Measurements from ENCODE around the gene CSNK1D.

CSNK1D gene

GRCh38 chr17:82241926-82242697, 31.4 kb downstream of the CSNK1D start:
- Histone ChIP-seq H3K36me3 (ENCODE audit: control insufficient read depth in 1 of 2, insufficient read depth in 2 of 2, low read length in 2 of 2) (peaks cover 89 to 94% of the 10 kb centered on the region in 2 experiments), H3K4ac (ENCODE audit: low read depth, low read length) (no peak overlapping the region)

DNA sequence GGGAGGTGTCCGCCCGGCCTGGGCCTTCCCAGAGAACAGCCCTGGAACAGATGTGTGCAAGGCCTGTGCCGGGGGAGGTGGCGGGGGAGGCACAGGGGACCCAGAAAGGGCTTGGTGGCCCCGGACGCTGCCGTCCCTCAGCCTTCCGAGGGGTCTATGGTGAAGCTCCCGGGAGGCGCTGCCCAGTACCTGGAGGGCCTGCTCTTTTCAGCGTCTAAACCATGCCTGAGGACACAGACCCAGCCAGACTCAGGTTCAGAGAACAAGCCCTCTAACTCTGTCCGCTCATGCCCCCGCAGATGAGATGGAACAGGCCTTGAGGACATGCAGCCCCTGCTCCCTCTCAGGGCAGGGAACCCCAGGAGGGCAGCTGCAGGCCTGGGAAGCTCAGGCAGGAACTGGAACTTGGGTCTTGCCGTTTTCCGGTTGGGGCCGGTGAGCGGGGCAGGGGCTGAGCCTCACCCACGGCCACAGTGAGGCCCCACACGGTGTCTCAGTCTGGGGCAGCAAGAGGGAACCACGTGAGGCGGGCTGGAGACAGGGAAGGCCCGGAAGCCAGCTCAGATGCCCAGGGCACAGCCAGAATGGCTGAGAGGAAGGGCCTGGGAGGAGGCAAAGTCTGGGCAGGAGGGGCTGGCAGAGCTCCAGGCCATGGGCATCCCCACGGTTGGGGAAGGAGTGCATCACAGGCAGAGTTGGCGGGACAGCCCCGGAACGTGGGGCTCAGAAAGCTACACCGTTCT, 32.1 kb downstream of the CSNK1D start:
- Histone ChIP-seq H3K9me3 (ENCODE audit: insufficient read depth, low read depth, low read length) (peaks cover 3% of the 10 kb centered on the region), H3K27ac (ENCODE audit: low read depth, low read length) (no peak overlapping the region), H3K27me3 (ENCODE audit: insufficient read depth, low read length) (no peaks in the 10 kb centered on the region), H2AFZ (ENCODE audit: insufficient read depth, low read length, poor library complexity) (no peak overlapping the region), H3K14ac (ENCODE audit: low read length) (no peak overlapping the region), H3K79me1 (ENCODE audit: low read length) (no peaks in the 10 kb centered on the region), H2BK5ac (ENCODE audit: low read depth, low read length, poor library complexity) (no peak overlapping the region), H3K9ac (ENCODE audit: low read length) (no peak overlapping the region), H4K8ac (ENCODE audit: low read depth, low read length) (no peak overlapping the region), H3K18ac (ENCODE audit: low read length) (no peak overlapping the region), H4K91ac (ENCODE audit: low read depth, low read length) (no peak overlapping the region), H2BK12ac (ENCODE audit: low read length) (no peak overlapping the region), H3K4me3 (ENCODE audit: low read depth, low read length) (no peak overlapping the region), H3K36me3 (ENCODE audit: control insufficient read depth in 1 of 2, insufficient read depth in 2 of 2, low read length in 2 of 2) (peaks cover 87 to 93% of the 10 kb centered on the region in 2 experiments), H4K12ac (ENCODE audit: low read depth, low read length) (no peak overlapping the region), H3K23ac (ENCODE audit: low read length) (no peak overlapping the region), H2BK120ac (ENCODE audit: insufficient read depth, low read length, poor library complexity) (no peak overlapping the region), H2AK5ac (ENCODE audit: low read length) (no peak overlapping the region), H3K79me2 (ENCODE audit: control insufficient read depth, insufficient read depth, low read length, poor library complexity) (no peaks in the 10 kb centered on the region), H3K4me1 (ENCODE audit: control insufficient read depth in 1 of 2, insufficient read depth in 2 of 2, low read length in 2 of 2) (peaks cover 3% of the 10 kb centered on the region in 2 experiments), H3K4ac (ENCODE audit: low read depth, low read length) (no peak overlapping the region), H3K4me2 (ENCODE audit: low read length) (no peak overlapping the region)
- no CpG with 5 or more reads among the region's 27 CpGs for WGBS (ENCODE audit: extremely low coverage, insufficient coverage, insufficient read length)
- peak in 1 of 2 donors; percentile 54 for DNase-seq

More at GRCh38 chr17:82241926-82242697, 31.4 kb downstream of the CSNK1D start:
- no peak overlapping the region for H3K18ac ChIP-seq (ENCODE audit: low read length)
- DNase-seq: peak in 1 of 2 donors; percentile 18
- H3K4me2 ChIP-seq (ENCODE audit: low read length): no peak overlapping the region
- no peak overlapping the region for H3K4me3 ChIP-seq (ENCODE audit: low read depth, low read length)
- no peak overlapping the region for H2BK5ac ChIP-seq (ENCODE audit: low read depth, low read length, poor library complexity)
- no peak overlapping the region for H4K8ac ChIP-seq (ENCODE audit: low read depth, low read length)
- no peak overlapping the region for H3K23ac ChIP-seq (ENCODE audit: low read length)
- no peak overlapping the region for H4K12ac ChIP-seq (ENCODE audit: low read depth, low read length)
- no CpG with 5 or more reads among the region's 20 CpGs for WGBS (ENCODE audit: extremely low coverage, insufficient coverage, insufficient read length)
- H2AK5ac ChIP-seq (ENCODE audit: low read length): no peak overlapping the region
- H2BK12ac ChIP-seq (ENCODE audit: low read length): no peak overlapping the region
- H3K9me3 ChIP-seq (ENCODE audit: insufficient read depth, low read depth, low read length): peaks cover 3% of the 10 kb centered on the region
- H3K79me2 ChIP-seq (ENCODE audit: control insufficient read depth, insufficient read depth, low read length, poor library complexity): no peaks in the 10 kb centered on the region
- no peaks in the 10 kb centered on the region for H3K27me3 ChIP-seq (ENCODE audit: insufficient read depth, low read length)
- no peak overlapping the region for H3K14ac ChIP-seq (ENCODE audit: low read length)
- H2BK120ac ChIP-seq (ENCODE audit: insufficient read depth, low read length, poor library complexity): no peak overlapping the region
- H3K27ac ChIP-seq (ENCODE audit: low read depth, low read length): no peak overlapping the region
- H2AFZ ChIP-seq (ENCODE audit: insufficient read depth, low read length, poor library complexity): no peak overlapping the region
- H3K4me1 ChIP-seq (ENCODE audit: control insufficient read depth in 1 of 2, insufficient read depth in 2 of 2, low read length in 2 of 2): peaks cover 0 to 3% of the 10 kb centered on the region in 2 experiments
- H3K79me1 ChIP-seq (ENCODE audit: low read length): no peaks in the 10 kb centered on the region
- no peak overlapping the region for H3K9ac ChIP-seq (ENCODE audit: low read length)
- no peak overlapping the region for H4K91ac ChIP-seq (ENCODE audit: low read depth, low read length)

DNA sequence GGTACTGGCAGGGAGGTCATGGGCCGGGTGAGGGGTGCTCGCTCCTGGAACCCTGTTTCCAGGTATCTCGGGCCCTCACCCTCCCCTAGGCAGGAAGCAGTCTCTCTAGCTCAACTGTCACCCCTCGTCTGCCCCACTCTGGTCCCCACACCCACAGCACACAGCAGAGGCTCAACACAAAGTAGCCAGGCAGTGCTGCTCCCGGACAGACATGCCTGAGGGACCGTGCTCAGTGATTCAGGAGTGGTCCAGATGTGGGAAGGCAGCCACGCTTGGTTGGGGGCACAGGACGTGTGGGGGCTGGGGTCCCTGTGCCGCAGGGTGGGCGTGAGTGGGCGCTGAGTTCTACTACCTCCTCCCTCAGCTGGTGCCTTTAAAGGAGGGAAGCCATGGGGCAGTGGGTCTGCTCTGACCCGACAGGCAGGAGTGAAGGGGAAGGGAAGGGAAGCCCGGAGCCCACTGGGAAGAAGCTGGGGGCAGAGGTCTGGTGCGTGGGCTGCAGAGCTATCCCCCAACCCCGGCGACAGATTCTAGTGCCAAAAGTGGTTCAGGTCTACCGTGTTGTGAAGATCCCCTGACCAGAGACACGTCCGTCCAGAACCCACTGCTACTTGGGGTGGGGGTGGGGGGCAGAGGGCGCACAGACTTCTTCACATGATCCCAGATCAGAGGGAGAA, 32.9 kb downstream of the CSNK1D start:
- peaks cover 3% of the 10 kb centered on the region for H3K9me3 ChIP-seq (ENCODE audit: insufficient read depth, low read depth, low read length)
- H3K23ac ChIP-seq (ENCODE audit: low read length): no peak overlapping the region
- peak in 1 of 2 donors; percentile 4 for DNase-seq
- no peak overlapping the region for H3K9ac ChIP-seq (ENCODE audit: low read length)
- H2BK5ac ChIP-seq (ENCODE audit: low read depth, low read length, poor library complexity): no peak overlapping the region
- H3K14ac ChIP-seq (ENCODE audit: low read length): no peak overlapping the region
- H2BK120ac ChIP-seq (ENCODE audit: insufficient read depth, low read length, poor library complexity): no peak overlapping the region
- H2BK12ac ChIP-seq (ENCODE audit: low read length): no peak overlapping the region
- H4K12ac ChIP-seq (ENCODE audit: low read depth, low read length): no peak overlapping the region
- no CpG with 5 or more reads among the region's 20 CpGs for WGBS (ENCODE audit: extremely low coverage, insufficient coverage, insufficient read length)
- H4K8ac ChIP-seq (ENCODE audit: low read depth, low read length): no peak overlapping the region
- no peak overlapping the region for H2AFZ ChIP-seq (ENCODE audit: insufficient read depth, low read length, poor library complexity)
- H3K4me1 ChIP-seq (ENCODE audit: control insufficient read depth in 1 of 2, insufficient read depth in 2 of 2, low read length in 2 of 2): peaks cover 8 to 9% of the 10 kb centered on the region in 2 experiments
- no peak overlapping the region for H3K27ac ChIP-seq (ENCODE audit: low read depth, low read length)
- H4K91ac ChIP-seq (ENCODE audit: low read depth, low read length): no peak overlapping the region
- H3K18ac ChIP-seq (ENCODE audit: low read length): peak overlapping the region; percentile 30
- no peak overlapping the region for H3K4me2 ChIP-seq (ENCODE audit: low read length)
- H3K27me3 ChIP-seq (ENCODE audit: insufficient read depth, low read length): no peaks in the 10 kb centered on the region
- peaks cover 85 to 92% of the 10 kb centered on the region in 2 experiments for H3K36me3 ChIP-seq (ENCODE audit: control insufficient read depth in 1 of 2, insufficient read depth in 2 of 2, low read length in 2 of 2)
- H2AK5ac ChIP-seq (ENCODE audit: low read length): no peak overlapping the region
- H3K79me1 ChIP-seq (ENCODE audit: low read length): peaks cover 4% of the 10 kb centered on the region
- no peaks in the 10 kb centered on the region for H3K79me2 ChIP-seq (ENCODE audit: control insufficient read depth, insufficient read depth, low read length, poor library complexity)
- H3K4me3 ChIP-seq (ENCODE audit: low read depth, low read length): no peak overlapping the region
- no peak overlapping the region for H3K4ac ChIP-seq (ENCODE audit: low read depth, low read length)

DNA sequence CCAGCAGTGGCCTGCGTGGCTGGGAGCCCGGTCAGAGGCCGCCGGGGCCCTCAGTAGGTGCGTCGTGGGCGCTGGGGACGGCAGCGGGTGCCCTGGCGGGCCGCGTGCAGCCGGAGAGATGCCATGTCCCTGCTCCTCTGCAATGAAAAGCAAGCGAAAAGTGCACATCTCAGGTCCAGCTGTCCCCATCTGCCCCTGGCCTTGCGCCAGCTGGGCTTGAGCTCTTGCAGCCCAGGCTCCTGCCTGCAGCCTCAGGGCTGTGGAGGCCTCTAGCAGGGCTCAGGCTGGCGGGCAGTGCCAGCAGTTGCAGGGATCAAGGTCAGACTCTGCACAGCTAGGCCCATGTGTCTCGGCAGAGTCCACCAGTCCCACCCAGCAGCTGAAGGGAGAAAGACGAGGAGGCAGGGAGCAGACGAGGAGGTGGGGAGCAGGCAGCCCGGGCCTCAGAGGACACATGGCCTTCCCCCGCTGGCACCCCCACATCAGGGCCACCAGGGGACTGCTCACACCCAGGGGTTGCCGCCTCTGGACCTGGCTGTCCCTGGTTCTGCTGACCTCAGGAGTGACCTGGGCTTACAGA, 33.5 kb downstream of the CSNK1D start:
- WGBS (ENCODE audit: extremely low coverage, insufficient coverage, insufficient read length): no CpG with 5 or more reads among the region's 22 CpGs
- Histone ChIP-seq H3K4me3 (ENCODE audit: low read depth, low read length) (no peak overlapping the region), H4K8ac (ENCODE audit: low read depth, low read length) (no peak overlapping the region), H3K14ac (ENCODE audit: low read length) (no peak overlapping the region), H4K91ac (ENCODE audit: low read depth, low read length) (no peak overlapping the region), H3K4ac (ENCODE audit: low read depth, low read length) (no peak overlapping the region), H3K18ac (ENCODE audit: low read length) (peak overlapping the region; percentile 30), H3K9ac (ENCODE audit: low read length) (no peak overlapping the region), H2AFZ (ENCODE audit: insufficient read depth, low read length, poor library complexity) (no peak overlapping the region), H2AK5ac (ENCODE audit: low read length) (no peak overlapping the region), H3K79me1 (ENCODE audit: low read length) (peaks cover 6% of the 10 kb centered on the region), H3K79me2 (ENCODE audit: control insufficient read depth, insufficient read depth, low read length, poor library complexity) (no peaks in the 10 kb centered on the region), H3K4me1 (ENCODE audit: control insufficient read depth in 1 of 2, insufficient read depth in 2 of 2, low read length in 2 of 2) (peaks cover 14 to 16% of the 10 kb centered on the region in 2 experiments), H3K23ac (ENCODE audit: low read length) (no peak overlapping the region), H2BK5ac (ENCODE audit: low read depth, low read length, poor library complexity) (no peak overlapping the region), H3K36me3 (ENCODE audit: control insufficient read depth in 1 of 2, insufficient read depth in 2 of 2, low read length in 2 of 2) (peaks cover 78 to 89% of the 10 kb centered on the region in 2 experiments), H2BK120ac (ENCODE audit: insufficient read depth, low read length, poor library complexity) (no peak overlapping the region), H3K27me3 (ENCODE audit: insufficient read depth, low read length) (no peaks in the 10 kb centered on the region), H4K12ac (ENCODE audit: low read depth, low read length) (peak overlapping the region; percentile 12), H3K27ac (ENCODE audit: low read depth, low read length) (no peak overlapping the region), H2BK12ac (ENCODE audit: low read length) (no peak overlapping the region), H3K9me3 (ENCODE audit: insufficient read depth, low read depth, low read length) (peaks cover 3% of the 10 kb centered on the region), H3K4me2 (ENCODE audit: low read length) (no peak overlapping the region)
- peak in 1 of 2 donors; percentile 10 for DNase-seq
